LNCaP clone FGC (cell line): ENCODE results near the gene ACSL1.

Experiments
- DNase-seq: peaks from one replicate; pipeline ENCODE4 v3.0.0-alpha.2; 2011; ENCODE audit warnings: low read depth
- H3K4me3 ChIP-seq: 2 replicates; pipeline ENCODE4 v1.5.1; 2011; ENCODE audit warnings: mild to moderate bottlenecking, low read depth, low read length, control low read depth
- TF ChIP-seq, protein P1 (sequence below): IDR thresholded peaks from 2 replicates; pipeline ENCODE4 v1.5.1; 2012; ENCODE audit warnings: mild to moderate bottlenecking; ENCODE audit not compliant: control insufficient read depth, insufficient read depth; ENCODE audit errors: extremely low read depth

ACSL1 gene

DNA sequence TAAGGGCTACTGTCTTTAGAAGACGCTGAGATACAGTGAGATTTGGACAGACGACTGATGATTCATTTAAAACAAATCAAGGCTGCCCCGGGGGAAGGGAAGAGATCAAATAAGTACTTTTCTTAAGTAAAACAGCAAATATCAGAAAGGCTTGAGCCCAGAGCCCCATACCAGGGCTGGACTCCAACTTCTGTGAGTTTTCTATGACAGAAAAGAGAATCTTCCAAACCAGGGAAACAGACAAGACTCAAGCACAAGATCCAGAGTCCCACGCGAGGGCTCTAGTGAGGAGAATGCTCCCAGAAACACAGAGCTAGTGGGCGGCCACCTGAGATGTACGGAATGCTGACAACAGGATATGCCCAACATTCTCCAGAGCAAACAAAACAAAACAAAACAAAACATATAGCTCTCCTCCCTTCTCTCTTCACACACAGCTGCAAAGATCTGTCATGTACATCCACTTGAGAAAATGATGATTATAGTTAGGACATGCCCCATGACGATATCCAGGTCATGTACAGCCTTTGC lies 13.1 kb downstream of the ACSL1 start:
- TF ChIP-seq, protein P1, sequence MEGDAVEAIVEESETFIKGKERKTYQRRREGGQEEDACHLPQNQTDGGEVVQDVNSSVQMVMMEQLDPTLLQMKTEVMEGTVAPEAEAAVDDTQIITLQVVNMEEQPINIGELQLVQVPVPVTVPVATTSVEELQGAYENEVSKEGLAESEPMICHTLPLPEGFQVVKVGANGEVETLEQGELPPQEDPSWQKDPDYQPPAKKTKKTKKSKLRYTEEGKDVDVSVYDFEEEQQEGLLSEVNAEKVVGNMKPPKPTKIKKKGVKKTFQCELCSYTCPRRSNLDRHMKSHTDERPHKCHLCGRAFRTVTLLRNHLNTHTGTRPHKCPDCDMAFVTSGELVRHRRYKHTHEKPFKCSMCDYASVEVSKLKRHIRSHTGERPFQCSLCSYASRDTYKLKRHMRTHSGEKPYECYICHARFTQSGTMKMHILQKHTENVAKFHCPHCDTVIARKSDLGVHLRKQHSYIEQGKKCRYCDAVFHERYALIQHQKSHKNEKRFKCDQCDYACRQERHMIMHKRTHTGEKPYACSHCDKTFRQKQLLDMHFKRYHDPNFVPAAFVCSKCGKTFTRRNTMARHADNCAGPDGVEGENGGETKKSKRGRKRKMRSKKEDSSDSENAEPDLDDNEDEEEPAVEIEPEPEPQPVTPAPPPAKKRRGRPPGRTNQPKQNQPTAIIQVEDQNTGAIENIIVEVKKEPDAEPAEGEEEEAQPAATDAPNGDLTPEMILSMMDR, result no peak
- no peak overlapping the region for H3K4me3 ChIP-seq
- DNase-seq, result no peak

DNA sequence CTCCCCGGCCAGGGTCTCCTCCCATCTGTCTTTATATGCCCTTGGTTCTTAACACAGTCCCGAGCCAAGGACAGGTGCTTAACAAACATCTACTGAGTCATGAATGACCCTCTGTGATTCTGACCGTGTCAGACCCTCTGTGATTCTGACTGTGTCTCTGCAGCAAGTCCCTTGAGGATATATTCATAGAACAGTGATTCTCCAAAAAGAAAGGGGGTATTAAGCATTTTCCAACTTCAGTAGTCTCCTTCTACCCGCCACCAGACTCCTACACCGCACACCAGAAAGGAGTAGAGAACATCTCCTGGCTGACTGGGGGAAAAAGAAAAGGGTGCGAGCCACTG lies 13.6 kb downstream of the ACSL1 start:
- TF ChIP-seq, protein P1, result no peak
- H3K4me3 ChIP-seq, result no peak overlapping the region
- no peak for DNase-seq

DNA sequence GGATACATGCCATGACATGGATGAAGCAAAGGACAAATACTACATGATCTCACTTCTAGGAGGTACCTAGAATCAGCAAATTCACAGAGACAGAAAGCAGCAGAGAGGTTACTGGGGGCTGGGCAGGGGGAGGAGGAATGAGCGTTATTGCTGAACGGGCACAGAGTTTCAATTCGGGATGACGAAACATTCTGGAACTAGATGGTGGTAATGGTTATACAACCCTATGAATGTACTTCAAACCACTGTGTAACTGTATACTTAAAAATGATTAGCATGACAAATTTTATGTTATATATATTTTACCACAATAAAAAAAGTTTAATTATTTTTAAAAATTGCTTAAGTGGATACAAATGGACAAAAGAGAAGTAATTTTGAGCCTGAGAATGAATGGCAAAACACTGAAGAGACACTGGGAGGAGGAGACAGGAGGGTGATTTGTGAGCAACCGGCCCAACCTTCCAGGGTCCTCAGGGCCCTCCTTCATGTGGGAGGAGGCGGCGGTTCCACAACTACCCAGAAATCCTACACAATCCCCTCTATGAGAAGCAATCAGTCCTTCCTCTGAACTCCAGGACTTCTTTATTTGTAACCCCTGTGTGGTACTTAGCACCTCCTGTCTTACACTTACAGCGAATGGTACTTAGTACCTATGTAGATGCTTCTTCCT lies 14.1 kb downstream of the ACSL1 start:
- DNase-seq, result no peak
- TF ChIP-seq, protein P1, result no peak
- no peak overlapping the region for H3K4me3 ChIP-seq

DNA sequence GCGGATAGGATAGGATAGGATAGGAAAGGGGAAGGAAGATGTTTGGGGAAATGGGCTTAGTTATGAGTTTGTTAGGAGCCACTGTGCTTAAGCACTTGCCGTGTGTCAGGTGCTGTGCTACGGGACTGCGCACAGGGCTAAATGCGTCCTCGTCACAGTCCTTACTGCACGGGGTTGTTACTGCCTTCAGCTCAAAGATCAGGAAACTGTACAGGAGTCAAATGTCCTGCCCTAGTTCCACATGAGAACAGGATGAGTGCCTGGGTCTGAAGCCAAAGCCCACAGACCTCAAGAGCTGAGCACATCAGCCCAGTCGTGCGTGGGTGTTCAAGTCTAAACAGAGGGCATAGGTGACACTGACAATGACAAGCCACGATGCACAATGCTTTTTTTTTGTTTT lies 15.0 kb downstream of the ACSL1 start:
- TF ChIP-seq, protein P1, result no peak
- no peak for DNase-seq
- no peak overlapping the region for H3K4me3 ChIP-seq

DNA sequence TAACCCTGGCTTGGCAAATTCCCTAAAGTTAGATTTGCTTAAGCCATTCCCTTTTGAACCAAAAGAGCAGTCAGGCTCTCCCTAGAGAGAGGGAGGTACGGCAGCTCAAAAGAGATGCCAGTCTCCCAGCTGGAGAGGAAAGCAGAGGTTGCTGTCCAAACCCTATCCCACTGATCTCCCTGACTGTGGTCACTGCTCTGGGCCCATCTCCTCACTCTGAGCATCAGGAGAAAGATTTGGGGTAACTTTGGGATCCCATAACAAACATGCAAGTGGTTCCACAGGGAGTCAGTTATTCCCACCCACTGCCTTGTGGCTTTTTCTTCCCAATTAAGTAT lies 17.1 kb downstream of the ACSL1 start:
- DNase-seq, result no peak
- TF ChIP-seq, protein P1, result no peak
- H3K4me3 ChIP-seq, result no peak overlapping the region

DNA sequence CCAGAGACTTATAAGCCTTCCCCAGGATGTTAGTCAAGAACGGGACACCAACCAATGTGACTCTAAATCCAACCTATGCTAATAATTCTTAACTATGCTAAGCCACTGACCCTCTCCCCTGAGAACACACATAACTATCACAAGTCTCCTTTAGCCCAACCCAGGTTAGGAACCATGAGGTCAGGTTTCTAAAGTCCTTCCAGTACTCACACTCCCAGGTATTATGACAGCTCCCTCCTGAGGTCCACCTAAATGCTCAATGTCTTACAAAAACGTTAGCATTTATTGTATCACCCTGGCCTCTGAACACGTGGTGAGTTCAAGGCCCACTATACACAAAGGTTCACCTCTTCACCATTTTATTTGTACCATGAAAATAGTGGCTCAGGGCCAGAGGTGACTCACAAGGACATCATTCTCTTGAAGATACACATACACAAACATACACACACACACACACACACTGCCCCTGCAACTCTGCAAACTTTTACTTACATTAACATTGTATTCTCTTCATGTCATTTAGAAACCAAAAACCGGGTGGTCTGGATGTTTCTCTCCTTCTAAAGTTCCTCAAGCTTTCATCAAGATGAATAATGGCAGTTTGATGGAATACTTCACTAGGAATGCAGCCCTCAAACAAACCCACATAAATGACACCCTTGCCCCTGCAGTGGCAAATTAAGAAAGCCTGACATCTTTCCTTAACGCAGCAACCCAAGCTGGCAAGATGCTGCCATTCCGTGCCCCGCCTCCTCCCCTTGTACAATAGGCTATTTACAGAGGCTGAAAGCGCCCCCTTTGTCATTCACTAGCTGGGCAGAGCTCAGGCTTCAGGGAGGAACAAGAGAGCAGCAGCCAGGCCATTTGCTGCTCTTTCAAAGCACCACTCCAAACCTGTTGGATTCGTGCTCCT lies 17.7 kb downstream of the ACSL1 start:
- TF ChIP-seq, protein P1, result no peak
- no peak overlapping the region for H3K4me3 ChIP-seq
- DNase-seq, result no peak
